Neuron (in vitro differentiated cells): Measurements from ENCODE around the gene NECAP2.
A peak's percentile ranks its signal among the peaks of the same experiment; 100 is the strongest.
"Not testable (repeated sequence)": the region's sequence is repeated elsewhere in the genome, so short reads cannot be mapped to it uniquely, and the experiment has no call there.

Source experiments
- H2AFZ ChIP-seq: one replicate; pipeline ENCODE4 v1.6.1; 2013; ENCODE audit warnings: low read depth, mild to moderate bottlenecking, inconsistent platforms, low read length, moderate library complexity
- H3K27me3 ChIP-seq: one replicate; pipeline ENCODE4 v1.6.1; 2013; ENCODE audit warnings: low read length; ENCODE audit not compliant: insufficient read depth
- H3K36me3 ChIP-seq: one replicate; pipeline ENCODE4 v1.6.1; 2013; ENCODE audit warnings: low read length; ENCODE audit not compliant: insufficient read depth
- H3K4me1 ChIP-seq: one replicate; pipeline ENCODE4 v1.6.1; 2013; ENCODE audit warnings: low read length; ENCODE audit not compliant: insufficient read depth
- H3K4me3 ChIP-seq: 2 replicates; pipeline ENCODE4 v1.5.1; 2013; ENCODE audit warnings: mild to moderate bottlenecking, low read length, moderate library complexity
- H3K9me3 ChIP-seq: one replicate; pipeline ENCODE4 v1.6.1; 2013; ENCODE audit warnings: low read length

Gene NECAP2

GRCh38 chr1:16483146-16483545 is 42.6 kb downstream of the NECAP2 start:
- H3K4me1 ChIP-seq, H3K27me3 ChIP-seq, H2AFZ ChIP-seq, H3K4me3 ChIP-seq, H3K9me3 ChIP-seq: not testable (repeated sequence)
- H3K36me3 ChIP-seq = peaks cover 50% of the 10 kb centered on the region

GRCh38 chr1:16483639-16484500 is 43.3 kb downstream of the NECAP2 start:
- H3K4me3 ChIP-seq, H3K4me1 ChIP-seq, H2AFZ ChIP-seq, H3K9me3 ChIP-seq, H3K27me3 ChIP-seq: not testable (repeated sequence)
- peaks cover 46% of the 10 kb centered on the region for H3K36me3 ChIP-seq

DNA sequence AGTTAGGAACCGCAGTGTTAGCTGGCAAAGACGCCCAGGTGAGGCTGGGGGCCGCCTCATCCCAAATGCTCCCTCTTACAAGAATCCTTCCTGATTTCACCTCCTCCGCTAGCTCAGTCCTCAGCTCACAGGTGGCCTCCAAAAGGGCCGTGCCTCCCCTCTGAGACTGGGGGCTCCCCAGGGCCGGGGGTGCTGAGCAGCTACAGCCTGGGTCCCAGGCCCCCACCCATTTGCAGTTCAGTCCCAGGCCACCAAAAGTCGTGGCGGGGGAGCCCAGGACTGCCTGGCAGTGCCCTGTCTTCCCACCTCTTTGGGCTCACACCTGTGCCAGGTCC is 43.9 kb downstream of the NECAP2 start:
- peaks cover 47% of the 10 kb centered on the region for H3K36me3 ChIP-seq
- no peaks in the 10 kb centered on the region for H3K27me3 ChIP-seq
- no peaks in the 10 kb centered on the region for H3K9me3 ChIP-seq
- H3K4me3 ChIP-seq = no peak overlapping the region
- no peaks in the 10 kb centered on the region for H3K4me1 ChIP-seq
- H2AFZ ChIP-seq = no peak overlapping the region

DNA sequence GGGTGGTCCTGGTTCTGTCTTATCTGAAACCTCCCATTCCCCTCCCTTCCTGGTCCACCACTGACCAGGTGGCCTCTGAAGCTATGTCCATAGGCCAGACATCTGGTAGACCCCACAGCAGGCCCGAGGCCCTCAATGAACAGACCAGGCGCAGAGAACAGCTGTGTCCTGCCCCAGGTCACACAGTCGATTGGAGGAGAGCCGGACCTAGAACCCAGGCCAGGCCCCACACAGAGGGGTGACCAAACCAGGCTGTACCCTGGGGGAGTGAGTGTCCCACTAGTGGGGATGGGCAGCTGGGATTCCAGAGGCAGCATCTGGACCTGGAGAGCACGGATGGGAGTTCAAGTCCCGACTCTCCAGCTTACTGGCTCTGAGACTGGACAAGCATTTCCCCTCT is 44.4 kb downstream of the NECAP2 start:
- H2AFZ ChIP-seq = no peak overlapping the region
- no peaks in the 10 kb centered on the region for H3K27me3 ChIP-seq
- H3K36me3 ChIP-seq = peaks cover 46% of the 10 kb centered on the region
- no peak overlapping the region for H3K4me3 ChIP-seq
- H3K9me3 ChIP-seq = no peaks in the 10 kb centered on the region
- H3K4me1 ChIP-seq = no peaks in the 10 kb centered on the region

- H3K4me1 ChIP-seq, H3K9me3 ChIP-seq, H3K27me3 ChIP-seq, H2AFZ ChIP-seq, H3K4me3 ChIP-seq: not testable (repeated sequence)
- peaks cover 34% of the 10 kb centered on the region for H3K36me3 ChIP-seq
Observed at GRCh38 chr1:16486316-16486715, 45.8 kb downstream of the NECAP2 start.

DNA sequence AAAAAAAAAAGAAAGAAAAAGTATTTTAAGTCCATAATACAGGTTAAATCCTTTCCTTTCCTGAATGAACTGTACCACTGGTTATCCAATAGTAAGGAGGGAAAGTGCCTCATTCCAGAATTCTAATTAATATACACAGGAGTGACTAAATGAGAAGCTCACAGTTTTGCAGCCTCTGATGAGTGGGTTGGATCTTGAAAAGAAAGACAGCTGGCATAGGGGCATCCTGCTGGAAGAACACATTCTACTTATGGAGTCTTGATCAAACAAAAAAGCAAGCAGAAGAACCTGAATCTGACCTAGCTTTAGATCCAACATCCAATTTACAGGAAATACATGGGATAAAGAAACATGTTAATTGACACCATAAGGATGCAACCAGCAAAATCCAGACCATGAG is 46.5 kb downstream of the NECAP2 start:
- peaks cover 33% of the 10 kb centered on the region for H3K36me3 ChIP-seq
- H3K4me3 ChIP-seq, H3K27me3 ChIP-seq, H3K9me3 ChIP-seq, H3K4me1 ChIP-seq, H2AFZ ChIP-seq: not testable (repeated sequence)

- Histone ChIP-seq H3K36me3 (peaks cover 18% of the 10 kb centered on the region), H3K4me1 (peaks cover 15% of the 10 kb centered on the region)
- H2AFZ ChIP-seq, H3K4me3 ChIP-seq, H3K9me3 ChIP-seq, H3K27me3 ChIP-seq: not testable (repeated sequence)
Observed at GRCh38 chr1:16489195-16489880, 48.8 kb downstream of the NECAP2 start.

- Histone ChIP-seq H2AFZ (no peak overlapping the region), H3K9me3 (no peaks in the 10 kb centered on the region), H3K36me3 (peaks cover 10% of the 10 kb centered on the region), H3K4me1 (peaks cover 15% of the 10 kb centered on the region), H3K27me3 (no peaks in the 10 kb centered on the region), H3K4me3 (no peak overlapping the region)
Observed at GRCh38 chr1:16491056-16491675, 50.6 kb downstream of the NECAP2 start.

- not testable (repeated sequence) for H3K27me3 ChIP-seq, H3K36me3 ChIP-seq, H3K9me3 ChIP-seq, H2AFZ ChIP-seq, H3K4me3 ChIP-seq
- peaks cover 15% of the 10 kb centered on the region for H3K4me1 ChIP-seq
Observed at GRCh38 chr1:16492937-16493336, 52.4 kb downstream of the NECAP2 start.

DNA sequence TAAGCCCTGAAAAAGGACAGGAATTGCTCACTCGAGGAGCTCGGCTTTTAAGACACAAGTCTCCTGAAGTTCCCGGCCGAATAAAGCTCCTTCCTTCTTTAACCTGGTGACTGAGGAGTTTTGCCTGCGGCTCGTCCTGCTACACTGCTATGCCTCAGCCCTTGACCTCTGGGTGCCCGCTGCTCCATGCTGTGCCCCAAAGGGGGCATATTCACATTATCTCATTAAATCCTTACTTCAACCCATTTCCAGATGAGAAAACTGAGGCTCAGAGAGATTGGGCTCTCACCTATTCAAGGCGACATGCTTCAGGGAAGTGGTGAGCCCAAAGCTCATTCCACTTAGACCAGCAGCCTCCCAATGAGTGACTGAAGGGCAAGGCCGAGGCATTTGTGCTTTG is 53.2 kb downstream of the NECAP2 start:
- H3K4me1 ChIP-seq = peaks cover 15% of the 10 kb centered on the region
- not testable (repeated sequence) for H3K36me3 ChIP-seq, H2AFZ ChIP-seq, H3K9me3 ChIP-seq, H3K27me3 ChIP-seq, H3K4me3 ChIP-seq

GRCh38 chr1:16497474-16497904 is 57.0 kb downstream of the NECAP2 start:
- H3K27me3 ChIP-seq, H3K36me3 ChIP-seq, H2AFZ ChIP-seq, H3K9me3 ChIP-seq, H3K4me3 ChIP-seq: not testable (repeated sequence)
- peaks cover 12% of the 10 kb centered on the region for H3K4me1 ChIP-seq

DNA sequence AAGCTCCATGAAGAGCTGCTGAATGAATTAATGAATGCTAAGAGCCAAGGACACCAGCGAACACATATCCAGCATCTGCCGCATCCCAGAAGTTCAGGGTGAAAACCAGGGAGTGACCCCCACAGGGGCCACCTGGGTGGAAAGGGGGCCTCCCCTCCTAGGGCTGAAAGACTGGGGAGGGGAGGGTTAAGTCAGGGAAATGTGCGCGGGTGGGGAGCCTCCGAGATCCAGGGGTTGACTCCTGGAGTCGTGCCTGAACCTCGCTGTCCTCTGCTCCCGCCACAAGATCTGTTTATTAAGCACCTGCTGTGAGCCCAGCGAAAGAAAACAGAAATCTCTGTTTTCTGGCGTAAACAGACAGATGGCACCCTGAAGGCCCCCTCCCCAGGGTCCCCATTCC is 57.5 kb downstream of the NECAP2 start:
- not testable (repeated sequence) for H3K36me3 ChIP-seq, H3K27me3 ChIP-seq, H3K4me1 ChIP-seq, H2AFZ ChIP-seq, H3K9me3 ChIP-seq
- H3K4me3 ChIP-seq = peak overlapping the region; percentile 61

DNA sequence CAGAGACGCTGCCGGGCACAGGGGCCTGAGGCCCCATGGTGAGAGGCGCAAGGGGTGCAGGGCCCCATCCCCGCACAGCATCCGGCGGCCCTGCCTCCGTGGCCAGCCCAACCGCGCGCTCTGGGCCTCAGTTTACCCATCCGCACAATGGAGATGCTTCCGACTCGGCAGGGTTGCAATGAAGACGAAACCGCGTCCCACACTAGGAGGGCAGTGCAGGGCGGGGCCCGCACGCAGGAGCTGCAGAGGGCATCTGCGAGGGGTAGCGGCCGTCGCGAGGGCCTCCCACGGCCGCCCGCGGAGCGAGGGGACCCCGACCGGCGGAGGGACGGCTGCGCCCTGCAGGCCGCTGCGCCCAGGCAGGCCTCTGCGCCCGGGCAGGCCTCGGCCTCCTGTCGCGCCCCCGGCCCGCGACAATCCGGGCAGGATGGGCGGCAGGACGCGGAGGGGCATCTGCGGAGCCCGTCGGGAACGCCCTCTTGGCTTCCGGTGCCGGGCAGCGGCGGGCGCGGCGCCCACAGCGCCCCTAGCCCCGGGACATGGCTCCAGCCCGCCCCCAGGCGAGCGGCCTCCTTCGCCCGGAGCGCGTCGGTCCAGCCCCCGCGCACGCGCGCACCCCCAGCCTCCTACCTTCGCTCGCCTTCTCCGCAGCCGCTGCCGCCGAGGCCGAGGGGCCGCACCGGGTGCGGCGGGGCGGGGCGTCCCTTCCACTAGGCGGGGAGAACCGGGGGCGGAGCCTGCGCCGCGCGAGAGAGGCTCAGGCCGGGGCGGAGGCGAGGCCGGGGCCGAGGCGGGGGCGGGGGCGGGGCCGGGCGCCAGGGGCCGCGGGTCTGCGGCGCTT is 58.3 kb downstream of the NECAP2 start:
- peak overlapping the region; percentile 61 for H3K4me3 ChIP-seq
- peaks cover 4% of the 10 kb centered on the region for H3K4me1 ChIP-seq
- H3K36me3 ChIP-seq = no peaks in the 10 kb centered on the region
- H3K27me3 ChIP-seq = no peaks in the 10 kb centered on the region
- H3K9me3 ChIP-seq = no peaks in the 10 kb centered on the region
- H2AFZ ChIP-seq = peak overlapping the region; percentile 87
